Fibroblast of lung (primary cell): ENCODE measurements around the gene TEDC2. TPM values are rescaled to one million over a fixed set of nuclear protein-coding genes. Genes with fewer than 3 reads are reported as not detected.
A peak's percentile ranks its signal among the peaks of the same experiment; 100 is the strongest.

Source experiments
- DNase-seq, 2 donors: peaks; one replicate each; pipeline versions ENCODE4 v3.0.0 to v3.0.0-alpha.2; 2010; ENCODE audit warnings: low read depth in 2 of 2
- H2AFZ ChIP-seq: 2 replicates; pipeline ENCODE4 v1.5.1; 2012; ENCODE audit warnings: low read length, control low read depth, inconsistent platforms
- H3K27ac ChIP-seq: 2 replicates; pipeline ENCODE4 v1.5.1; 2011; ENCODE audit warnings: low read length, control low read depth; ENCODE audit not compliant: insufficient read depth
- H3K27me3 ChIP-seq: 2 replicates; pipeline ENCODE4 v1.5.1; 2011; ENCODE audit warnings: mild to moderate bottlenecking, low read length; ENCODE audit not compliant: control insufficient read depth, insufficient read depth
- H3K36me3 ChIP-seq: 2 replicates; pipeline ENCODE4 v1.5.1; 2011; ENCODE audit warnings: low read length; ENCODE audit not compliant: control insufficient read depth, insufficient read depth
- H3K4me1 ChIP-seq: 2 replicates; pipeline ENCODE4 v1.5.1; 2011; ENCODE audit warnings: low read length; ENCODE audit not compliant: control insufficient read depth, insufficient read depth; ENCODE audit errors: extremely low read depth
- H3K4me2 ChIP-seq: 2 replicates; pipeline ENCODE4 v1.5.1; 2011; ENCODE audit warnings: low read length, control low read depth; ENCODE audit not compliant: insufficient read depth; ENCODE audit errors: extremely low read depth
- H3K4me3 ChIP-seq, 4 experiments: fragments of 200-600 bp in 1 of 4; sonication (generic) in 1 of 4; replicated peaks in 1 of 4; 2 replicates each; pipeline ENCODE4 v1.5.1; 2011 to 2016; ENCODE audit warnings: low read length in 4 of 4, low read depth in 3 of 4, mild to moderate bottlenecking in 3 of 4, control low read depth in 2 of 4, inconsistent platforms in 1 of 4, mixed read lengths in 1 of 4; ENCODE audit not compliant: insufficient read depth in 1 of 4; ENCODE audit errors: control extremely low read depth in 1 of 4
- H3K79me2 ChIP-seq: 2 replicates; pipeline ENCODE4 v1.5.1; 2012; ENCODE audit warnings: mild to moderate bottlenecking, low read length, inconsistent platforms; ENCODE audit not compliant: control insufficient read depth, insufficient read depth
- H3K9ac ChIP-seq: 2 replicates; pipeline ENCODE4 v1.5.1; 2011; ENCODE audit warnings: mild to moderate bottlenecking, low read length, control low read depth; ENCODE audit not compliant: insufficient read depth
- H3K9me3 ChIP-seq: 2 replicates; pipeline ENCODE4 v1.5.1; 2012; ENCODE audit warnings: low read depth, low read length; ENCODE audit not compliant: control insufficient read depth, insufficient read depth
- H4K20me1 ChIP-seq: 2 replicates; pipeline ENCODE4 v1.5.1; 2011; ENCODE audit warnings: low read length; ENCODE audit not compliant: control insufficient read depth, insufficient read depth; ENCODE audit errors: extremely low read depth
- EZH2 ChIP-seq: IDR thresholded peaks from 2 replicates; pipeline ENCODE4 v1.5.1; 2012; ENCODE audit warnings: low read length, control low read depth, mild to moderate bottlenecking; ENCODE audit errors: missing control alignments
- polyA plus RNA-seq, 2 donors: library from polyadenylated mRNA; depleted of rRNA in 1 of 2; stranded (reverse) in 1 of 2; unstranded in 1 of 2; fragments of >200 nt; gene quantifications; 2 replicates each; pipeline ENCODE4 v1.2.1, GENCODE V29; 2011 to 2012; ENCODE audit warnings: missing spikeins in 1 of 2
- total RNA-seq: library from RNA; depleted of rRNA; stranded (reverse); fragments of >200 nt; gene quantifications from 2 replicates; pipeline ENCODE4 v1.2.1, GENCODE V29; 2014
- TF ChIP-seq, protein P1 (sequence below), 2 donors: IDR thresholded peaks in 1 of 2; conservative IDR thresholded peaks in 1 of 2; 1 replicate in 1 of 2; 2 replicates in 1 of 2; pipeline ENCODE4 v1.5.1; 2011 to 2012; ENCODE audit warnings: low read length in 2 of 2, control low read depth in 1 of 2, inconsistent platforms in 1 of 2, low read depth in 1 of 2, mild to moderate bottlenecking in 1 of 2

Gene TEDC2
- total and polyA plus RNA-seq, 2 donors (not counting 1 experiment from before 2014, with no cell fraction given), result 1.2 to 1.7 TPM

DNA sequence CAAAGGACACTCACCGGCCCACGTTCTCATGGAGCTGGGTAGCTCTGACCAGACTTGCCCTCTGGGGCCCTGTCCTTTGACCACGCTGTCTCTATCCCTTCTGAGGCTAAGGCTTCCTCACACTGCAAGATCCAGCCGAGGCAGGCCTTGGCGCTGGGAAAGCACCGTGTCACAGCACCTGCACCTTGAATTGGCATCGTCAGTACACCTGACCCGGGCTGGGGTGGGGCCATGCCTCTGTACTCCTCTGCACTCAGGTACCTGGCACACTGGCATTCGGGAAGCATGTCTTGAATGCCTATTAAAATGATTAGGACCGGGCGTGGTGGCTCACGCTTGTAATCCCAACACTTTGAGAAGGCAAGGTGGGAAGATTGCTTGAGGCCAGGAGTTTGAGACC, 21.0 kb downstream of the TEDC2 start:
- H3K36me3 ChIP-seq, result no peaks in the 10 kb centered on the region
- H2AFZ ChIP-seq, result no peak overlapping the region
- no peak overlapping the region for H3K4me2 ChIP-seq
- H3K27me3 ChIP-seq, result no peaks in the 10 kb centered on the region
- no peak for DNase-seq
- H3K79me2 ChIP-seq, result peaks cover 5% of the 10 kb centered on the region
- no peaks in the 10 kb centered on the region for H4K20me1 ChIP-seq
- H3K4me1 ChIP-seq, result peaks cover 18% of the 10 kb centered on the region
- TF ChIP-seq EZH2, result no peak
- TF ChIP-seq, protein P1, sequence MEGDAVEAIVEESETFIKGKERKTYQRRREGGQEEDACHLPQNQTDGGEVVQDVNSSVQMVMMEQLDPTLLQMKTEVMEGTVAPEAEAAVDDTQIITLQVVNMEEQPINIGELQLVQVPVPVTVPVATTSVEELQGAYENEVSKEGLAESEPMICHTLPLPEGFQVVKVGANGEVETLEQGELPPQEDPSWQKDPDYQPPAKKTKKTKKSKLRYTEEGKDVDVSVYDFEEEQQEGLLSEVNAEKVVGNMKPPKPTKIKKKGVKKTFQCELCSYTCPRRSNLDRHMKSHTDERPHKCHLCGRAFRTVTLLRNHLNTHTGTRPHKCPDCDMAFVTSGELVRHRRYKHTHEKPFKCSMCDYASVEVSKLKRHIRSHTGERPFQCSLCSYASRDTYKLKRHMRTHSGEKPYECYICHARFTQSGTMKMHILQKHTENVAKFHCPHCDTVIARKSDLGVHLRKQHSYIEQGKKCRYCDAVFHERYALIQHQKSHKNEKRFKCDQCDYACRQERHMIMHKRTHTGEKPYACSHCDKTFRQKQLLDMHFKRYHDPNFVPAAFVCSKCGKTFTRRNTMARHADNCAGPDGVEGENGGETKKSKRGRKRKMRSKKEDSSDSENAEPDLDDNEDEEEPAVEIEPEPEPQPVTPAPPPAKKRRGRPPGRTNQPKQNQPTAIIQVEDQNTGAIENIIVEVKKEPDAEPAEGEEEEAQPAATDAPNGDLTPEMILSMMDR (conservative IDR thresholded peaks at IDR 0.05 in 1 of 2, IDR thresholded peaks at IDR 0.05 in 1 of 2; ENCODE audit: low read depth in 1 of 2, low read length in 2 of 2), result no peak
- no peaks in the 10 kb centered on the region for H3K9me3 ChIP-seq
- no peak overlapping the region for H3K4me3 ChIP-seq
- no peak overlapping the region for H3K9ac ChIP-seq
- H3K27ac ChIP-seq, result no peak overlapping the region

DNA sequence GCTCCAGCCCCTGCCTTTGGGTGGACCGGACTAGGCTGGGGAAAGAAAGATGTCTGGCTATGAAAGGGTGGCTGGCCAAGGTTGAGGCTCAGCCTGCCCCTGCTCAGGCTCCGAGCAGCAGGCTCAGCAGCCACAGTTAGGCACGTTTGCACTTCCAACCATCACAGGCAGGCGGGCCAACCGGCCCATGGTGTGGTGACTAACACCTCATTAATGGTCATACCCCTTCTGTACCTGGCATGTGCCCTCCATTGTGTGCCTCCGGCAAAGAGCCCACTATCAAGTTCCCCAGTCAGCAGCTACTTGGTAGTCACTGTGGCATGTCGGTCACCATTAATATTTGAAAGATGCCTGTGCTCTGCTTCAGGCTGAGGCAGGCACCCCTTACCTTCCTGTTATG, 21.8 kb downstream of the TEDC2 start:
- Histone ChIP-seq H3K9me3 (no peaks in the 10 kb centered on the region), H3K27me3 (no peaks in the 10 kb centered on the region), H3K4me2 (no peak overlapping the region), H3K9ac (no peak overlapping the region), H3K36me3 (no peaks in the 10 kb centered on the region), H2AFZ (no peak overlapping the region), H4K20me1 (no peaks in the 10 kb centered on the region), H3K4me1 (peaks cover 17% of the 10 kb centered on the region), H3K79me2 (peaks cover 3% of the 10 kb centered on the region), H3K27ac (no peak overlapping the region), H3K4me3 (no peak overlapping the region)
- no peak for DNase-seq
- no peak for TF ChIP-seq EZH2
- TF ChIP-seq, protein P1 (conservative IDR thresholded peaks at IDR 0.05 in 1 of 2, IDR thresholded peaks at IDR 0.05 in 1 of 2; ENCODE audit: low read depth in 1 of 2, low read length in 2 of 2), result no peak

DNA sequence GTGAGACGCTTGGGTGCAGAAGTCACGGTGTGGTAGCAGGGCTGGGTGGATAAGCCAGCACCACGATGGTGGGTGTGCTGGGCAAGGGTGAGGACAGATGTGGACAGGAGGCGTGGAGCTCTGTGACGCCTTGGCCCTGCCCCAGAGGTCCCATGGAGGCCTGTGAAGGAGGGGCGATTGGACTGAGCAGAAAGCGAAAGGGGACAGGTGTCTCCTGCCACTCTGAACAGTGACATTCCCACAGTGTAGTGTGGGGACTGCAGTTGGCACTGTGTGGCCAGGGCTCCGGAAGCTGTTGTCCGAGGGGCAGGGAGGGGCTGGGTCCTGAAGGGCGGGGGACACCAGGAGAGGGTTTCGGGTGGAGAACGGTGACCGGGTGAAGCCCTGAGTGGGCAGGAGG, 22.3 kb downstream of the TEDC2 start:
- DNase-seq, result no peak
- peak overlapping the region in 1 of 4 experiments; percentile 47 for H3K4me3 ChIP-seq
- no peaks in the 10 kb centered on the region for H4K20me1 ChIP-seq
- no peak for TF ChIP-seq EZH2
- TF ChIP-seq, protein P1 (conservative IDR thresholded peaks at IDR 0.05 in 1 of 2, IDR thresholded peaks at IDR 0.05 in 1 of 2; ENCODE audit: low read depth in 1 of 2, low read length in 2 of 2), result no peak
- no peaks in the 10 kb centered on the region for H3K27me3 ChIP-seq
- no peak overlapping the region for H3K27ac ChIP-seq
- peaks cover 3% of the 10 kb centered on the region for H3K79me2 ChIP-seq
- H2AFZ ChIP-seq, result no peak overlapping the region
- H3K4me1 ChIP-seq, result peaks cover 17% of the 10 kb centered on the region
- peak overlapping the region; percentile 37 for H3K4me2 ChIP-seq
- no peaks in the 10 kb centered on the region for H3K36me3 ChIP-seq
- no peak overlapping the region for H3K9ac ChIP-seq
- no peaks in the 10 kb centered on the region for H3K9me3 ChIP-seq
